CD4-positive, alpha-beta T cell (primary cell): Measurements from ENCODE around the gene ARID1B. TPM values are rescaled to one million over a fixed set of nuclear protein-coding genes. Genes with fewer than 3 reads are reported as not detected.
A peak's percentile ranks its signal among the peaks of the same experiment; 100 is the strongest.

Experiments
- ATAC-seq: fragments of 200-7000 bp; cut with Tn5 transposase; one replicate; pipeline ENCODE4 v1.10.0; 2022; ENCODE audit warnings: mild to moderate bottlenecking; ENCODE audit not compliant: poor library complexity
- CTCF ChIA-PET: fragments of 350-600 bp; sonication (Branson Sonifier 250); formaldehyde crosslinking; loops from one replicate; lab custom pipeline; 2021; ENCODE audit warnings: antibody characterized with exemption, inconsistent platforms; lab: Charles Lee
- POLR2A ChIA-PET: fragments of 350-600 bp; sonication (Branson Sonifier 250); formaldehyde crosslinking; loops from one replicate; lab custom pipeline; 2021; ENCODE audit warnings: antibody characterized with exemption, inconsistent platforms; lab: Charles Lee
- DNase-seq, 14 experiments: peaks; one replicate each; pipeline ENCODE4 v3.0.0-alpha.2; 2013 to 2020; ENCODE audit warnings: mixed read lengths in 2 of 14
- H3K27ac ChIP-seq, 2 donors: one replicate each; pipeline versions ENCODE4 v1.5.1 to v1.7.0; 2013; ENCODE audit warnings: low read length in 2 of 2, low read depth in 1 of 2, mild to moderate bottlenecking in 1 of 2
- H3K27me3 ChIP-seq, 2 experiments: 1 replicate in 1 of 2; 2 replicates in 1 of 2; pipeline versions ENCODE4 v1.6.1 to v1.7.0; 2013; ENCODE audit warnings: low read length in 2 of 2, control low read depth in 1 of 2, mild to moderate bottlenecking in 1 of 2, moderate library complexity in 1 of 2; ENCODE audit not compliant: insufficient read depth in 2 of 2, control insufficient read depth in 1 of 2
- H3K36me3 ChIP-seq: one replicate; pipeline ENCODE4 v1.6.1; 2013; ENCODE audit warnings: low read length, control low read depth; ENCODE audit not compliant: insufficient read depth
- H3K4me1 ChIP-seq: one replicate; pipeline ENCODE4 v1.6.1; 2013; ENCODE audit warnings: low read length, control low read depth; ENCODE audit not compliant: insufficient read depth
- H3K4me3 ChIP-seq: one replicate; pipeline ENCODE4 v1.5.1; 2013; ENCODE audit warnings: mild to moderate bottlenecking, low read length, moderate library complexity
- H3K9me3 ChIP-seq, 2 experiments: 1 replicate in 1 of 2; 2 replicates in 1 of 2; pipeline versions ENCODE4 v1.6.1 to v1.7.0; 2013; ENCODE audit warnings: low read length in 2 of 2, mild to moderate bottlenecking in 2 of 2, control low read depth in 1 of 2, moderate library complexity in 1 of 2; ENCODE audit not compliant: control insufficient read depth in 1 of 2, insufficient read depth in 1 of 2
- H3K27ac Mint-ChIP-seq: one replicate; pipeline ENCODE4 v1.8.0; 2020; ENCODE audit warnings: mixed read lengths
- H3K27me3 Mint-ChIP-seq: one replicate; pipeline ENCODE4 v1.8.0; 2021; ENCODE audit warnings: mixed read lengths
- H3K36me3 Mint-ChIP-seq: one replicate; pipeline ENCODE4 v1.8.0; 2021; ENCODE audit warnings: low read depth, mixed read lengths
- H3K4me1 Mint-ChIP-seq: one replicate; pipeline ENCODE4 v1.8.0; 2021; ENCODE audit warnings: low read depth, mixed read lengths
- H3K4me3 Mint-ChIP-seq: one replicate; pipeline ENCODE4 v1.8.0; 2020; ENCODE audit warnings: mild to moderate bottlenecking, mixed read lengths
- H3K9me3 Mint-ChIP-seq: one replicate; pipeline ENCODE4 v1.8.0; 2020; ENCODE audit warnings: mixed read lengths
- CTCF ChIP-seq: fragments of 200-600 bp; IDR thresholded peaks from one replicate; pipeline ENCODE4 v1.8.0; 2022; ENCODE audit warnings: antibody characterized with exemption, mild to moderate bottlenecking
- intact Hi-C, 2 experiments: fragments of 100-400 bp; cut with DNase I in 1 of 2; cut with micrococcal nuclease in 1 of 2; formaldehyde crosslinking; loops; one replicate each; pipeline versions ENCODE4 v1.15.1 to v1.9.0; 2023 to 2025; cut with DNase I, micrococcal nuclease
- total RNA-seq, 174 experiments: library from RNA in 2 of 174; stranded (reverse) in 2 of 174; gene quantifications; one replicate each; pipeline ENCODE4 v1.2.3 and lab custom pipeline; 2021 to 2026

ARID1B gene
- total RNA-seq, 2 experiments from 2014 or later: 120 to 125 TPM

GRCh38 chr6:156917213-156917612, 140.0 kb downstream of the ARID1B start:
- ChIA-PET CTCF (no interaction called here), POLR2A (no interaction called here)
- no peaks in the 10 kb centered on the region for H3K27me3 Mint-ChIP-seq
- H3K4me3 ChIP-seq: no peak overlapping the region
- H3K9me3 ChIP-seq: peaks cover 0 to 6% of the 10 kb centered on the region in 2 experiments
- no peaks in the 10 kb centered on the region for H3K27me3 ChIP-seq
- H3K36me3 Mint-ChIP-seq: peaks cover 3% of the 10 kb centered on the region
- no peak overlapping the region for H3K27ac ChIP-seq
- ATAC-seq (no peak), DNase-seq (no peak)
- peaks cover 3% of the 10 kb centered on the region for H3K36me3 ChIP-seq
- peaks cover 78% of the 10 kb centered on the region for H3K4me1 Mint-ChIP-seq
- no peak for TF ChIP-seq CTCF
- peaks cover 25% of the 10 kb centered on the region for H3K4me1 ChIP-seq
- H3K27ac Mint-ChIP-seq: peak overlapping the region; percentile 11
- no peak overlapping the region for H3K4me3 Mint-ChIP-seq
- no peaks in the 10 kb centered on the region for H3K9me3 Mint-ChIP-seq
- intact Hi-C loops: no loop called here

- ChIA-PET POLR2A (no interaction called here), CTCF (no interaction called here)
- H3K27ac ChIP-seq: no peak overlapping the region
- ATAC-seq (no peak), DNase-seq (no peak)
- H3K27me3 ChIP-seq: no peaks in the 10 kb centered on the region
- no peak overlapping the region for H3K4me3 Mint-ChIP-seq
- H3K4me1 Mint-ChIP-seq: peaks cover 78% of the 10 kb centered on the region
- TF ChIP-seq CTCF: no peak
- no peaks in the 10 kb centered on the region for H3K27me3 Mint-ChIP-seq
- H3K27ac Mint-ChIP-seq: peak overlapping the region; percentile 32
- no peaks in the 10 kb centered on the region for H3K36me3 Mint-ChIP-seq
- no peaks in the 10 kb centered on the region for H3K9me3 Mint-ChIP-seq
- peaks cover 0 to 5% of the 10 kb centered on the region in 2 experiments for H3K9me3 ChIP-seq
- peaks cover 25% of the 10 kb centered on the region for H3K4me1 ChIP-seq
- H3K4me3 ChIP-seq: no peak overlapping the region
- H3K36me3 ChIP-seq: peaks cover 3% of the 10 kb centered on the region
- intact Hi-C loops: no loop called here
Measured at GRCh38 chr6:156918647-156919046, 141.5 kb downstream of the ARID1B start.

GRCh38 chr6:156919370-156919769, 142.2 kb downstream of the ARID1B start:
- intact Hi-C loops: no loop called here
- H3K9me3 Mint-ChIP-seq: no peaks in the 10 kb centered on the region
- no peak for ATAC-seq
- H3K9me3 ChIP-seq: no peaks in the 10 kb centered on the region
- H3K36me3 Mint-ChIP-seq: no peaks in the 10 kb centered on the region
- no peak overlapping the region for H3K27ac ChIP-seq
- DNase-seq: no peak
- TF ChIP-seq CTCF: no peak
- H3K27ac Mint-ChIP-seq: no peak overlapping the region
- H3K36me3 ChIP-seq: peaks cover 3% of the 10 kb centered on the region
- peaks cover 79% of the 10 kb centered on the region for H3K4me1 Mint-ChIP-seq
- H3K4me3 ChIP-seq: no peak overlapping the region
- ChIA-PET POLR2A (interaction anchor here (1.1 kb wide), 1 partner anchor 18 kb away, joined by 3 read pairs; no protein-coding TSS in a partner anchor), CTCF (interaction anchor here (0.7 kb wide), 1 partner anchor 15 kb away, joined by 3 read pairs; no protein-coding TSS in a partner anchor)
- H3K27me3 ChIP-seq: no peaks in the 10 kb centered on the region
- no peaks in the 10 kb centered on the region for H3K27me3 Mint-ChIP-seq
- no peak overlapping the region for H3K4me3 Mint-ChIP-seq
- peaks cover 25% of the 10 kb centered on the region for H3K4me1 ChIP-seq
